Fibroblast of villous mesenchyme (primary cell): ENCODE data around the gene SLC23A3. TPM values are rescaled to one million over a fixed set of nuclear protein-coding genes. Genes with fewer than 3 reads are reported as not detected.

Source experiments
- DNase-seq: peaks from one replicate; pipeline ENCODE4 v3.0.0-alpha.2; 2010; ENCODE audit warnings: low read depth
- H3K4me3 ChIP-seq: 2 replicates; pipeline ENCODE4 v1.5.1; 2011; ENCODE audit warnings: low read depth, mild to moderate bottlenecking, low read length
- total RNA-seq: library from RNA; depleted of rRNA; stranded (reverse); fragments of >200 nt; gene quantifications from 2 replicates; pipeline ENCODE4 v1.2.3, GENCODE V29; 2012
- TF ChIP-seq, protein P1 (sequence below): IDR thresholded peaks from 2 replicates; pipeline ENCODE4 v1.5.1; 2012; ENCODE audit warnings: low read depth, mild to moderate bottlenecking, low read length; ENCODE audit not compliant: insufficient read depth

SLC23A3 gene
- total RNA-seq, 1 donor, result 0.86 TPM

DNA sequence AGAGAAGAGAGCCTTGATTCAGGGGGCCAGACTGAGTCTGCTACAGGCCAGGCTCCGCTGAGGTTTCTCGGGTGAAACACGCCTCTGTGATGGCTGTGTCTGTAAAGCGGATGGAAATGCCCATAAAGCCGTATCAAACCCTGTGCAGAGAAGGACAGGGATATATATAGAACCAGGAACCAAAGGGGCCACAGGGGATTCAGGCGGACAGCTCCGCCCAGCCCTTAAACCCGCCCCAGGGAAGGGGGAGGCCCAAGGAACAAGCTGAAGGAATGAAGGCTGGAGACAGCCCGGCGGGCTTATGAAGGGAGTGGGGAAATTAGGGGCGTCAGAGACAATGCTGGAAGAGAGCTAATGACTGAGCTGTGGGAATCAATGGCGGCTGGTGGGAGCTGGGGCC, 51.3 kb downstream of the SLC23A3 start:
- DNase-seq, result no peak
- TF ChIP-seq, protein P1, sequence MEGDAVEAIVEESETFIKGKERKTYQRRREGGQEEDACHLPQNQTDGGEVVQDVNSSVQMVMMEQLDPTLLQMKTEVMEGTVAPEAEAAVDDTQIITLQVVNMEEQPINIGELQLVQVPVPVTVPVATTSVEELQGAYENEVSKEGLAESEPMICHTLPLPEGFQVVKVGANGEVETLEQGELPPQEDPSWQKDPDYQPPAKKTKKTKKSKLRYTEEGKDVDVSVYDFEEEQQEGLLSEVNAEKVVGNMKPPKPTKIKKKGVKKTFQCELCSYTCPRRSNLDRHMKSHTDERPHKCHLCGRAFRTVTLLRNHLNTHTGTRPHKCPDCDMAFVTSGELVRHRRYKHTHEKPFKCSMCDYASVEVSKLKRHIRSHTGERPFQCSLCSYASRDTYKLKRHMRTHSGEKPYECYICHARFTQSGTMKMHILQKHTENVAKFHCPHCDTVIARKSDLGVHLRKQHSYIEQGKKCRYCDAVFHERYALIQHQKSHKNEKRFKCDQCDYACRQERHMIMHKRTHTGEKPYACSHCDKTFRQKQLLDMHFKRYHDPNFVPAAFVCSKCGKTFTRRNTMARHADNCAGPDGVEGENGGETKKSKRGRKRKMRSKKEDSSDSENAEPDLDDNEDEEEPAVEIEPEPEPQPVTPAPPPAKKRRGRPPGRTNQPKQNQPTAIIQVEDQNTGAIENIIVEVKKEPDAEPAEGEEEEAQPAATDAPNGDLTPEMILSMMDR, result no peak
- H3K4me3 ChIP-seq, result no peak overlapping the region

DNA sequence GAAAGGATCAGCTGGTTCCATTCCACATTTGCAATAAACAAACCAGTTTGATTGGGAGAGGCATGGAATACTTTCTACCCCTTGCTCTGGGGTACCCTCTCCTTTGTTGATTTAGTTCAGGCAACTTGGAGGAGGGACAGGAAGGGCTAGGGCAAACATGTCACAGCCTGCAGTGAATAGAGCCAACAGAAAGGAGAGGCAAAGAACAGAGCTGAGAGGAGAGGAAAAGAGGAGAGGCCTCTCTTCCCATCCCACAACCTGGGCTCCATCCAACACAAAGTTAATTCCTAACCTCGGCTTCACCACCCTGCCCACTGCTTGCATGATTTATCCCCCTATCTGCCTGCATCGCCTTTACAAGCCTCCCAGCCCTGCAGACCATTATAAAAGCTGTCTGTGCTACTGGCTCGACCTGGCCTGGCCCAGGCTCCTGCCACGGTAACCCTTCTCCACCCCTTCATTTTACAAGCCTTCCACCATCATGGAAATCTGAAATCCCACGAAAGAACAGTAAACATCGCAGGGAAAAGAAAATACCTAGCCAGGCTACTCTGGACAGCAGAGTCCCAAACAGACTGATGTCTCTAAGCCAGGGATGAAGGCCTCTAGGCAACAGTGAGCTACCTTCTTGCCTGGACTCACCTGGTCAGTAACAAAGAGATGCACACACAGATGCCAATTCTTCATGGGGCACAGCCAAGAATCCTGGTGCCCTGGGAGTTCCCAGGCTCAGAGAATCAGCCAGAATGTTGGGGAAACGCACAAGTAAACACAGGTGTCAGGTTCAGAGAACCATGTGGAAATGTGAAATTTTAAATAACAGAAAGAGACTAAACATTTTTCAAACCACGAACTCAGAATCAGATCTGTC, 52.8 kb downstream of the SLC23A3 start:
- TF ChIP-seq, protein P1, result no peak

DNA sequence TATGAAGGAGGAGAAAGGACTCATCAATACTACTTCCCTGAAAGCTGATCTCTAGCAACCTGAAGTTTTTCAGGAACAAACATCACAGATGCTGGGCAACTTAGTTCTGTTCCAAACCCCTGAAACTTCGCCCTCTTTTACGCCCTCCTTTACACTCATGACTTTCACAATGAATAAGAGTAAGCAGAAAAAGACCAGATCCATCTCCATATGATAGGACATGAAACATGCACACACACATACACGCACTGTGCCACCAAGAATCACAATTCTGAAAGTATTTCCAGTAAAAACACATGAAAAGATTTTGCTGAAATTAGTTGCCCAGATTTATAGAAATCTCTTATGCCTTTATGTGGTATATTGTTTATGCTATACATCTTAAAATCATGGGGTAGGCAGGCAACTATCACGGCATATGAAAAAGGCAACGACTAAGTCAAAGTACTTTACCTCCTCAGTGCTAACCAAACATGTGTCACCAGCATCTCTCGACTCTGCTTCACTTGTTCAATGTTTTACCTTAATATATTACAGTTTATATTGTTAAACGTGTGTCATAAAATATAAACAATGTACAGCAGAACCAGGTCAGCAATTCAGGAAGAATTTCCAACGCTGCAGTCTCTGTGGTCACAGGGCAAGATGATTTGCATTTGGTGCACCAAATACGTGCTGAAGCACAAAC, 57.0 kb downstream of the SLC23A3 start:
- no peak for DNase-seq
- H3K4me3 ChIP-seq, result no peak overlapping the region
- TF ChIP-seq, protein P1, result no peak

More for the DNA sequence above, 52.8 kb downstream of the SLC23A3 start:
- DNase-seq, result no peak
- no peak overlapping the region for H3K4me3 ChIP-seq

DNA sequence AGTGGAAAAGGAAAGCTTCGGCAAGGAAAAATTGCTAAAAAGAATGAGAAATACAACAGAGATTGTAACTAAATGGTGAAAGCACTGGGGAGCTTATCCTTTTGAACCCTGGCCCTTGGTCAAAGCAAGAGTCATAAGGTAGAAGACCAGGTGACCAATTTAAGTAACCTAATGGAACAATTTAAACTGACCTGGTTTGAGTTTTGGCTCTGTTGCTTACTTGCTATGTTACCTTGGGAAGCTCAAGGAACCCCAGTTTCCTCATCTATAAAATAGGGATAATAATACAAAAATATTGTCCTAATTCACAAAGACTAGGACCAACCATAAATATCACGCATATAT, 57.8 kb downstream of the SLC23A3 start:
- no peak for DNase-seq
- TF ChIP-seq, protein P1, result no peak
- H3K4me3 ChIP-seq, result no peak overlapping the region

Other genes with a start within 250 kb of the SLC23A3 start
- gene CDK5R2, start 210.4 kb downstream of the SLC23A3 start, total RNA-seq, result not detected in 2 replicates
- gene FEV, start 184.8 kb downstream of the SLC23A3 start, total RNA-seq, result not detected in 2 replicates
- gene CRYBA2, start 176.6 kb downstream of the SLC23A3 start, total RNA-seq, result 1.3 TPM in 1 of 2 replicates, not detected in the other
- not detected in 2 replicates for gene CFAP65, start 128.5 kb downstream of the SLC23A3 start, total RNA-seq
- gene IHH, start 109.1 kb downstream of the SLC23A3 start, total RNA-seq, result not detected in 2 replicates
- gene NHEJ1, start 9.2 kb downstream of the SLC23A3 start, total RNA-seq, result 21.9 and 24.2 TPM in 2 replicates
- gene CNPPD1, start 6.9 kb upstream of the SLC23A3 start, total RNA-seq, result 17.7 and 19.6 TPM in 2 replicates
- 57.4 and 62.5 TPM in 2 replicates for gene RETREG2, start 8.2 kb upstream of the SLC23A3 start, total RNA-seq
- gene ZFAND2B, start 36.8 kb upstream of the SLC23A3 start, total RNA-seq, result 25.5 and 29.3 TPM in 2 replicates
- 17.7 and 31.1 TPM in 2 replicates for gene ABCB6, start 48.9 kb upstream of the SLC23A3 start, total RNA-seq
- gene ATG9A, start 59.6 kb upstream of the SLC23A3 start, total RNA-seq, result 36.7 and 38.4 TPM in 2 replicates
- 22.0 and 22.9 TPM in 2 replicates for gene ANKZF1, start 59.8 kb upstream of the SLC23A3 start, total RNA-seq
- 11.0 and 15.5 TPM in 2 replicates for gene GLB1L, start 75.4 kb upstream of the SLC23A3 start, total RNA-seq
- 22.9 and 23.2 TPM in 2 replicates for gene STK16, start 75.5 kb upstream of the SLC23A3 start, total RNA-seq
- not detected in 2 replicates for gene TUBA4B, start 83.2 kb upstream of the SLC23A3 start, total RNA-seq
- 6.1 and 27.6 TPM in 2 replicates for gene TUBA4A, start 83.9 kb upstream of the SLC23A3 start, total RNA-seq
- gene DNAJB2, start 109.3 kb upstream of the SLC23A3 start, total RNA-seq, result 29.6 and 33.7 TPM in 2 replicates
- gene PTPRN, start 139.4 kb upstream of the SLC23A3 start, total RNA-seq, result 0.86 and 0.97 TPM in 2 replicates
- not detected in 2 replicates for gene RESP18, start 162.7 kb upstream of the SLC23A3 start, total RNA-seq
- gene DNPEP, start 217.9 kb upstream of the SLC23A3 start, total RNA-seq, result 64.8 and 65.7 TPM in 2 replicates
- 20.7 and 35.8 TPM in 2 replicates for gene DES, start 248.3 kb upstream of the SLC23A3 start, total RNA-seq